ENCODE results near the gene MICALL2.

Gene MICALL2

DNA sequence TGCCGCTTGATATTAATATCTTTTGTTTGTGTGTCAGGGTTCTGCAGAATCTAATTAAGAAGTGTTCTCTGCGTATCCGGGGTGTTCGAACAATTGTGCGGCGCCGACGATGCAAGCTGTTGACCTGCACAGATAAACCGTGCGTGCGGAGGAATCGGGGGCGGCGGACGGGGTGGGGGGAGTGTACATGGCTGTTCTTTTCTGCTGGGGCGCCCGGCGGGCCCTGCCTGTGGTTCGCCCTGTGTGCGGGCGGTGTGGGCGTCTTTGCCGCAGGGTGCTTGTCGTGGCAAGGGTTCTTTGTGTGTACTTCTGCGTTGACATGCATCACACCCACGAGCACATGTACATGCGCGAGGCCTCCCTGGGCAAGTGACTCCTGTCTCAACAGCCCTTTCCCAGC, 47.9 kb downstream of the MICALL2 start:
- DNase-seq, result no peak

DNA sequence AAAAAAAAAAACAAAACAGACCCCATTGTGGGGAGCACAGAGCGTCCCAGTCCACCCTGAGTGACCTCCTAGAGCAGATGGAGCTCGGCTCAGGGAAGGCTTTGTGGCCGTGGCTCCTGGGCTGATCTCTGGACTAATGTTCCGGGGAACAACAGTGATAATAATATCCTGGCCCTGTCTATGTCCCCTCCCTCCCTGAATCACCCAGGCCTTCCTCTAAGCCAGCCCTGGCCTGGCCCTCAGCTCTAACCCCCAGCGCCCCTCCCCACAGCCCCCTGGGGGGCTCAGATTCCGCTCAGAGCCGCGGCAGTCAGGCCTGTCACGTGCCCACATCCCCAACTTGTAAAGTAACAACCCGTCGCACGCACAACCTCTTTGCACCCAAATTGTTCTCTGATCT, 48.3 kb downstream of the MICALL2 start:
- no peak for DNase-seq

DNA sequence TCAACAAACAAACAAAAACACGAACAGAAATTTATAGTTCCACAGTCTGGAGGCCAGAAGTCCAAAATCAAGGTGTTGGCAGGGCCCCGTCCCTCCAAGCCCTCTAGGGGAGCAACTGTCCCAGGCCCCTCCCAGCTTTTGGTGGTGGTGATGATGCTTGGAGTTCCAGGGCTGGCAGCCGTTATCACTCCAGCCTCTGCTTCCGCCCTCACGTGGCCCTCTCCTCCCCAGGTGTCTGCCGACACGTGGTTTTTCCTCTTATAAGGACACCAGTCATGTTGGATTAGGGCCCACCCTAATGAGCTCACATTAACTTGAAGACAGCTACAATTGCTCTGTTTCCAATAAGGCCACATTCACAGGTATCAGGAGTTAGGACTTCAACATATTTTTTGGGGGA, 49.7 kb downstream of the MICALL2 start:
- DNase-seq, result no peak

DNA sequence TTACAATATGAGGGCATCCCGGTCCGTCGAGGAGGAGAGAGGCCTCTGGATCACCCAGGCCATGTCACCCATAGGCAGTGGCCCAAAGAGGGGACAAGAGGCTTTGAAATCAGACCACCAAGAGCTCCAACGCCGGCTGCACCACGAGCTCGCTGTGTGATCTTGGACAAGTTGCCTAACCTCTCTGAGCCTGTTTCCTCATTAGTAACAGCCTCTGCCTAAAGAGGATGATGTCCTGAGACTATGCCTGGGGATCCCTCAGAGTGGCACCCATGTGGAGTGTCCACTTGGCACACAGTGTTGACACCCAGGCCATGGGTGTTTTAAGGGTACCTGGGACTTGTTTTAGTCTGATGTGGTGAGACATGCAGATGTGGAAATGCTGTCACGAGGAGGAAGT, 50.8 kb downstream of the MICALL2 start:
- no peak for DNase-seq

DNA sequence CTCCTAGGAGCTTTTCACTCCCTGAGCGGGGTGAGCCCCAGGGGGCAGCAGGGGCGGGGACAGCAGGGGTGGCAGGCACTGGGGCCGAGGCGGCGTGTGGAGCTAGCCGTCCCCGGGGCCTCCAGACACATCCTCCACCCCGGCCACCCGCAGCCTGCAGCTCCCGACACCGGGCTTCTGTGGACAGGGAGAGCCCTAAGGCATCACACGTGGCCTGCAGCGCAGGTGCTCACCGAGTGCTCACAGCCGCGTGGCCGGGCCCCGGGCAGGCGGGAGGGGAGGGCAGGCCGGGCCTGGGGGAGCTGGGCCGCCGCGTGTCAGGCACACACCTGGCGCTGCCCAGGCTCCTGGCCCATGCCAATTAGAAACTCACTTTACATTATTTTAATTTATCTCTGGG, 51.4 kb downstream of the MICALL2 start:
- DNase-seq, result no peak

DNA sequence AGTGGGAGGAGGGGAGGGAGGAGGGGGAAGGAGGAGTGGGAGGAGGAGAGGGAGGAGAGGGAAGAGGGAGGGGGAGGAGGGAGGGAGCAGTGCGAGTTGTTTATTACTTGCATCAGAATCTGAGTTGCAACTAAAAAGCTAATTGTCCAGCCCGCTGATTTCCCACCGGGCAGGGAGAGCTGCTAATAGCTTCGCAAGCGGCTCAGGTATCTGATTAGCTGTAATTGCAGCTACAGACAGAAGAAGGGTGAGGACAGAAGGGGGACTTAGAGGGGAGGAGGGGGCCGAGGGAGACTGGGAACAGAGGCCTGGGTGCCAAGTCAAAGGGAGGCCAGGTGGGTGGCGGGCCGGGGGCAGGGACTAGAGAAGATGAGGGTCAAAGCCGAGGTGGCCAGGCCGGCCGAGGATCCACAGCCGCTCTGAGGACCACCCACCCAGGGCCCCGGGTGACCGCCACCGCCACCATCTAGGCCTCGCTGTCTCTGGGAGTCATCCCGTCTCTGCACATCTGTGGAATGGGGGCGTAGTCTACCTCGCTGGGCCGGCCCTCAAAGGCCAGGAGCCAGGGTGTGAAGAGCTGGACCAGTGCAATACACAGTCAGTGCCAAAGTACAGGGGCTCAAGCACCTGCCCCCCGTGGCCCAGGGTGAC, 54.2 kb downstream of the MICALL2 start:
- DNase-seq, result no peak

DNA sequence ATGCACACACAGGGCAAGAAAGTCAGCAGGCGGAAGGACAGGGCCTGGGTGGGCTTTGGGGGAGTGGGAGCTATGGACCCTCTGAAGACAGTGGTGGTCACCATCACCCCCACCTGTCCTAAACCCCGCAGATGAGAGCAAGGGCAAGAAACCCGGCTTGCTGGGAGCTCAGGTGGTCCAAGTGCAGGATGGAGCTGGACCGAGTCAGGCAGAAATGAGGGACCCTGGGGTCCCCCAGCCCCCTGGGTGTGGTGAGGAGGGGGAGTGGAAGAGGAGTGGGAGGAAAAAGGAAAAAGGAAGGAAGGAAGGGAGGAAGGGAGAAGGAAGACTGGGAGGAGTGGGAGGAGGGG, 54.8 kb downstream of the MICALL2 start:
- DNase-seq, result no peak

DNA sequence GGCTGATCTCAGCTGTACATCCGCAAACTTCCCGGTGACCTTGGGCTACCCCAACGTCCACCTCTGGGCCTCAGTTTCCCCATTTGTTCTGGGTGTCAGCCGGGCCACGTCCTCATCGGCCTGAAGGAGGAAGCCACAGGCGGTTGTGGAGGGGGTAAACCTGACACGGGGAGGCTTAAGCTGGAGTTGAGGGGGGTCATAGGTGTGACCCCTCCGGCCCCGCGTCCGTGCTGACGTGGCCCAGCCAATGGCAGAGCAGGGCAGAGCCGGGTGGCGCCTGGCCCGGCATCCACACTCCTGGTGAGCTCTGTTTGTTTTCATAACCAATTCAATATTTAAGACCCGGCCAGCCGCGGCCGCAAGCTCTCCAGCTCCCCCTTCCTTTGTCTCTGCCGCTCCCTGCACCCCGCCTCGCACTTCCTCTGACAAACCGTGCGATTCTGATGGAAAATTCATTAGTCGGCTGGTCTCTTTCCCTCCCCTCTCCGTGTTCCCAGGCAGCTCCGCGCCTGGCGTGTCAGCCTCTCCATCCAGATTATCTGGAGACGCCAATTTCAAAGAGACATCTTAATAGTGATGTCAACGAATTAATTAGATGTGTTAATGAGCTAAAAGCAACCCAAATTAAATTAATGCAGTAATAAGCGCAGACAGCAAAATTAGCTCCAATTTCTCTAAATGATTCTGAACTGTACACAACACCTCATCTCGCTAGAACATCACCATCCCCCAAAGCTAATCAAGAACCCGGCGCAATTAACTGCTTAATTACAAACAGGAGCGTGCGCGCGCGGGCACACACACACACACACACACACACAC, 55.4 kb downstream of the MICALL2 start:
- DNase-seq, result peak; percentile 92

DNA sequence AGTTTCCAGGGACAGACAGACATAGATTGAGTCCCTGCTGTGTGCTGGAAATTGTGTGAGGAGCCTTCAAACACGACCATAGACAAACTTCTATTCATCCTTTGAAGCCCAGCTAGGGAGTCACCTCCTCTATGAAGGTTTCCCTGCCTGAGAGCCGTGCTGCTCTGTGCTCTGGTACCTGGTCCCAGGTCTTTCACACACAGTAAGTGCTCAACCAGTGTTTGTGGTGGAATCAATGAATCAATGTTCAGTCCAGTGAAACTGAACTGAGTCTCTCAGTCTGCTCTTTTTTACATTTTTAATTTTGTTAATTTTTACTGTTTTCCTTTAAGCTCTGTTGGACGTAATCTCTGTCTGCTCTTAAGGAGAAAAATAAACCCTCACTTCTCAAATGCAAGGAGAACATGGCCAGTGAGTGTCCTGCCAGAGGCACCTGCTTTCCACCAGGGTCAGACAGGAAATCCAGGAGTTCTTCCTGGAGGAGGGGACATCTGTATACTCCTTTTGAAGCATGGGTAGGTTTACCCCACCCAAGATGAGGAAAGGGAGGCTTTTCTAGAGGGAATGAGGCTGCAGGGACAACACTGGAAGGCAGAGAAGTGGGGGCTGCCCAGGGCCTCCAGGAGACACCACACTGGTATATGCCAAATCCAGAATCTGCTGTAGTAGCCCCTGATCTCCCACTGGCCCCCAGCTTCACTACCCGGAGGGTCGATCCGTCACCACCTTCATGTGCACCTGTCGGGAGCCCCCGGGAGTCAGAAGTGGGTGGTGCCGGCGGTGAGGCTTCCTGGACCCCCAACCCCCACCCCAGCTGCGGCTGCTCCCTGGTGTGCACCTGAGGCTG, 56.3 kb downstream of the MICALL2 start:
- DNase-seq, result no peak

DNA sequence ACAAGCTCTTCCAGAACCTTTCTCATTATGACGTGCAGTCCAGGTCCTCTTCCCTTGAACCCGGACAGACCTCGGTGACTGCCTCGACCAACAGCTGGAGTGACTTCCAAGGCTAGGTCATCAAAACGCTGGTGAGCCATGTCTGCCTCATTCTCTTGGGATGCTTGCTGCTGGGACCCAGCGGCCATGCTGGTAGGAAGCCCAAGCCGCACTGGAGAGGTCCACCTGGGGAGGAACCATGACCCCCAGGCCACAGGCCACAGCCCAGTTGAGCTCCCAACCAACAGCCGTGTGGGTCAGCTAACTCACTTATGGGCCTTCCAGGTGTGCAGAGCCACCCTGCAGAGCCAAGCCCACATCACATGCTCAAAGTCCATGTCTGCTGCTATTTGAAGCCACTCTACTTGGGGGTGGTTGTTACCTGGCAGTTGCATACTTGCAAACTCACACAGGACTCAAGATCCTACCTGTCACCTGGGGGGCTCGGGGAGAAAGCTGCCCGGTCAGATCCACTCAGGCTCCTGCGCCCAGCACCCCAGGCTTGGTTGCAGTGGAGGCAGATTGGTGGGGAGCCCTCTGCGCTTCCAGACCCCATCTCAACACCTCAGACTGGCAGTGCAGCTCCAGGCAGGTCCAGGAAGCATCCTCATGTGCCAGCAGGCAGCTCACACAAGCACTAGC, 57.0 kb downstream of the MICALL2 start:
- no peak for DNase-seq

DNA sequence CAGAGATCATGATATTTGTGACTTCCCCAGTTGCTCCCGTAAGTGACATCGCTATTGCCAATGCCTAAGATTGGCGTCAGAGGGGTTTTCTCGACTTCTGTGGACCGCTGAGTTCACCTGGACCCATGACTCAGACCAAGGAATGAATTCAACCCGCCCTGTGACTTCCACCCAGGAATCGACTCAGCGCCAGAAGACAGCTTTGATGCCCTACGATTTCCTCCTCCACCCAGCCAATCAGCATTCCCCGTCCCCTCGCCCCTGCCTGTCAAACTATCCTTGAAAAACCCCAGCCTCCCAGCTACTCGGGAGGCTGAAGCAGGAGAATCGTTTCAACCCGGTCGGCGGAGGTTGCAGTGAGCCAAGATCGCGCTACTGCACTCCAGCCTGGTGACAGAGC, 58.3 kb downstream of the MICALL2 start:
- DNase-seq, result no peak

DNA sequence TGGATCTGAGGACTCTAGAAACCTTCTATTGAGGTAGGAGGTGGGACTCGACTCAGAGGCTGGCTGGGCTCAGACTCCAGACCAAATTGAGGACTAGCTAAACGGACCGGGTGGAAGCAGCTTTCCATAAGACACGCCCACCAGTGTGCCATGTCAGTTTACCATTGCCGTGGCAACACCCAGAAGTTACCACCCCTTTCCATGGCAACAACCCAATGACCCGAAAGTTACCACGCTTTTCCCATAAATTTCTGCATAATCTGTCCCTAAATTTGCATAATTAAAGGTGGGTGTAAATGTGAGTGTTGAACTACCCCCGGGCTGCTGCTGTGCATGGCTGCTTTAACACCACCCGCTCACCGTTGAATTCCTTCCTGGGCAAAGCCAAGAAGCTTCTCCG, 58.9 kb downstream of the MICALL2 start:
- DNase-seq, result no peak

DNA sequence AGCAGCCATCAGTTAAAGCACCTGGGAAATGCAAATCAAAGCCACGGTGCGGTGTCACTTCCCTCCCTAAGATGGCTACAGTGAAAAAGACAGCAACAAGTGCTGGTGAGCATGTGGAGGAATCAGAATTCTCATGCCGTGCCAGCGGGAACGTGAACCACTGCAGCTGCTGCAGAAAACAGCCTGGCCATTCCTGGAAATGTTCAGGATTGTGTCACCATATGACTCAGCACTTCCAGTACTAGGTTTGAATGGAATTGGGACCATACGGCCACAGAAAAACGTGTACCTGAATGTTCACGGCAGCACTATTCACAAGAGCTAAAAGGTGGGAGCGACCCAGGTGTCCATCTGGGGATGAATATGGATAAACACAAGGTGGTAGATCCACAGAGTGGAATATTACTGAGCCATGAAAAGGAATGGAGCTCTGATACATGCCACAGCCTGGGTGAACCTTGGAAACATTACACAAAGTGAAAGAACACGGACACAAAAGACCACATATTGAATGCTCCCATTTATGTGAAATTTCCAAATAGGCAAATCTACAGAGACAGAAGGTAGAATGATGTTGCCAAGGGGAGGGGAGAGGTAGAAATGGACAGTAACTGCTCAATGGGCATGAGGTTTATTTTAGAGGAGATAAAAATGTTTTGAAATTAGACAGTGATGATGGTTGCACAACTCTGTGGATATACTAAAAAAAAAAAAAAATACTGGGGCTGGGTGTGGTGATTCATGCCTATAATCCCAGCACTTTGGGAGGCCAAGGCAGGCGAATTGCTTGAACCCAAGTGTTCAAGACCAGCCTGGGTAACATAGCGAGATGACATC, 61.6 kb downstream of the MICALL2 start:
- no peak for DNase-seq

DNA sequence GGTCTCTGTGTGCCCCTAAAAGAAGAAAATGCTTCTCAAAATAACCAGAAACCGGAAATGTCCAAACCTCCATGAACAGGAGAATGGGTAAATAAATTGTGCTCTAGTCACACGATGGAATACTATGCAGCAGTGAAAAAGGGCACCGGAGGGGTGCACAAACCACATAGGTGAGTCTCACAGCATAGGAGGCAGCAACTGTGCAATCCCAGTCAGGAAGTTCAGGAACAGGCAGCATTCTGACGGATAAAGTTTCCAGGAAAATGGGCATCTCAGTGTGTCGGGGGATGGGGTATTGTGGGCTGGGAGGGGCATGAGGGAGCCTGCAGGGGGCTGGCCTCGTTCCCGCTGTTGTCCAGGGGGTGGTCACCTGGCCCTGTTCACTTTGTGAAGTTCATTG, 63.1 kb downstream of the MICALL2 start:
- no peak for DNase-seq

DNA sequence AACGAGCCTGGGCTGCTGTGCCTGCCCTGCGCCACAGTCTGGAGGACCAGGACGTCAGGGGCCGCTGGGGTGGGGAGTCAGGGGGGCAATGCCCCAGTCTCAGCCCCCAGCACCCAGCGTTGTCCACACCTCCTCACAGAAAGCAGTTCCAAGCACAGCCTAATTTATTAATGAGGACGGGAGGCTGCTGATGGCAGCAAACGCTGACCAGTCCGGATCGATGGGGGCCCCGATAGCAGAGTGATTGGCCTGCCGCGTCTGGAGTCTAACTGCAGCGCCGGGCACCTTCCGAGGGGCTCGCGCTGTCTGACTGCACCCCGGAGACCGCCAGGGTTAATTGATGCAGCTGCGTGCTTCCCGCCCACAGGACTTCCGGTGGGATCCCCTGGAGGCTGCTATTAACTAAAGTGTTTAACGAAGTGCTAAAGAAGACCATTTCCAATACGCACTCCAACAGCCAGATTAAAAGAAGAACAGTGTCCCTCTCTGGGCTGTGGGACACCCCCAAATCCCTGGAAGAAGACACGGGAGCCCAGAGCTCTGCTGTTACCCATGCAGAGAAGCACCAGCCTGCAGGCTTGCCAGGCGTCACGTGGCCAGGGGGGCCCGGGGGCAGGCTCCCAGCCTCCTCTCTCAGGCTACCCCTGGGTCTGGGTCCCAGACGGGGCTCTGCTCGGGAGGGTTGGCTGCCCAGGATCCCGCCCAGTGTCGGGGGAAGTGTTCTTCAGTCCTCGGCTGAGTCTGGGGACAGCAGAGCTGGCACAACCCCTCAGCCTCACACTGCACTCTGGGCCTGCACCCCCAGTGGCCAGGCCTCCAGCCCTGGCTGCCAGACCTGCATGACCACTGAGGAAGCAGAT, 63.8 kb downstream of the MICALL2 start:
- no peak for DNase-seq

DNA sequence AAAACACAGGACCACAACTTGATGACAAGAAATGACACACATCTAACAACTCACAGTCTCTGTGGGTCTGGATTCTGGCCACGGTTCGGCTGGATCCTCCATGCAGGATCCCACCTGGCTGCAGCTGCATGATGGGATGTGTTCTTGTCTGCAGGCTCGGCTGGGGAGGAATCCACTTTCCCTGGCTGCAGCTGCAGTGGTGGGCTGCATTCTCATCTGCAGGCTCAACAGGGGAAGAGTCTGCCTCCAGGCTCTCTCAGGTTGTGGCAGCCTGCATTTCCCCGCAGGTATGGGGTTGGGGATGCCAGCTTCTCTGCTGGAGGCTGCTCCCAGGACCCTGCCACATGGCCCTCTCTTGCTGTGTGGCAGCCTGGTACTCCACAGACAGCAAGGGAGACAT, 64.9 kb downstream of the MICALL2 start:
- no peak for DNase-seq

DNA sequence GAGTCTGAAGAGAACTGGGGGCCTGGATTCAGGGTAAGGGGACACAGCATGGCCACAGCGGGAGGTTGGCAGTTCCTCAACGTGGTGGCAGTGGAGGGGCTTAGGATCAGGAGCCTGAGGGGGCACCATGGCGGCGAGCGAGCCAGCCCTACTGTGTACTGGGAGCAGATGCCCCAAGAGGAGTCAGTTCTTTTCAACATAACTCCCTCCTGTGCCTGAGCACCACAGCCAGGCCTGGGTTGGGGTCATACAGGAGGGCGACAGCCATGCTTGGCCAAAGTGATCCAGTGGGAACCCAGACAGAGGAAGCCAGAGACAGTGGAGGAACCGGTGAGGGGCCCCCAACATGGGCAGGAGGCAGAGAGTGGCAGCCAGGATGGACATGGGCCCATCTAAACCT, 65.8 kb downstream of the MICALL2 start:
- no peak for DNase-seq

DNA sequence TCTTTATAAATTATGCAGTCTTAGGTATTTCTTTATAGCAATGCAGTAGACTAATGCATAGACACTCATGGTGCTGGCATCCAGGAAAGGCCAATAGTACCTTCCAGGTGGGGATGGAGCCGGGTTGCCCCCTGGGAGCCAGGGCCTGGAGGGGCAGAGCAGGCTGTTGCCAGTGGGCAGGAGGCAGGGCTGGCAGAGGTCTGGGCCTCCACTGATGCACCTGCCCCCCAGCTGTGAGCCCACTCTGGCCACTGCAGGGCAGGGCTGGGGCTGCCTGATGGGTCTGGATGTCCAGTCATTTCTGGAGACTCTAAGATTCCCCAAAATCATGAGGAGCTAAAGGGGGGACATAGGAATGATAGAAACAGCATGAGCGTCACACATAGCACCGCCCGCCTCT, 66.7 kb downstream of the MICALL2 start:
- DNase-seq, result no peak

DNA sequence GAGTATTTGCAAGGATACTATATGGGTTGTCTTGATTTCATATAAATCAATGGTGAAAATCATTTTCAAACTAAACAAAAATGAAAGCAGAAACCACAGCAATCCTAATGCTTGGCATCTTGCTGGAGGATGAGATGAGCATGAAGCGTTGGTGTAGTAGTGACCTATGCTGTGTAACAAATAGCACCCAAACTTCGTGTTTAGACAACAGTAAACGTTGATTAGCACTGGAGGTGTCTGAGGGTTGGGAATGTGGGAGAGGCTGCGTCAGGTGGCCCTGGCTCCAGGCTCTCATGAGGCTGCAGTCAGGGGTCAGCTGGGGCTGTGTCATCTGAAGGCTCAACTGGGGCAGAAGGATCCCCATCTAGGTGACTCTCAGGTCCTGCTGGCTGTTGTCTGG, 67.8 kb downstream of the MICALL2 start:
- DNase-seq, result no peak

DNA sequence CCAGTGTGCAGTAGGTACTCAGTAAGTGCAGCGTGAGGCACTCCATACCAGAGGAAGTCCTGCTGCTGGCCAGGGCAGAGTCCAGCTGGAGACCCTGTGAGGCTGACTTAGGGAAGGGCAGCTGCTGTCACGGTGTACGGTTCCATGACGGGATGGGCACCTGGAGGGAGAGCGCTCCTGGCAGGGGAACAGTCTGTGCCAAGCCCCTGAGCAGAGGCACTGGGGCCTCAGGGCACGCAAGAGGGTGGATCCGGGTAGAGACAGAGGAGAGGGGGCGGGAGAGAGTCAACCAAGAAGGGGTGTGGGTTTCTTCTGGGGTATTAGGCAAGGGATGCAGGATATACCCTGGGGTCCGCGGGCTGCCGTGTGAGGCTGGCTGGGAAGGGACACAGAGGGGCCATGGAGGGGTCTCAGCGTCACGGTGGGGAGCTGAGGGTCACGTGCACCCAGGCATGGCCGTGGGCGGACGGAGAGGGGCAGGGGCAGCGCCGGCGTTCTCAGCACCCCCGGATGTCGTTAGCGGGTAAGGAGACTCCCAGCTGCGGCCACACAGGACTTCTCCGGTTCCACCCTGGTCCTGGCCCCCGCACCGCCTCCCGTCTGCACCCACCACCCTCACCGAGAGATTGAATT, 70.5 kb downstream of the MICALL2 start:
- DNase-seq, result no peak

All from eye (tissue), 1 donor.